Stimulated activated CD8-positive, alpha-beta memory T cell treated with anti-CD3 and anti-CD28 coated beads, Interleukin-15, amount 100 ng/mL, for 4 hours (primary cell): ENCODE data around the gene ACE2.
"Not testable (repeated sequence)": the region's sequence is repeated elsewhere in the genome, so short reads cannot be mapped to it uniquely, and the experiment has no call there.

ENCODE experiments used
- DNase-seq, 2 donors: peaks; one replicate each; pipeline ENCODE4 v3.0.0-alpha.2; 2020; ENCODE audit warnings: low read depth in 2 of 2

Gene ACE2

GRCh38 chrX:15600745-15601144, at the start of gene ACE2:
TSS of gene ACE2 (minus strand) at chrX:15600960. CDS start at chrX:15600911, 49 bp downstream.
- DNase-seq = no peak

GRCh38 chrX:15647510-15647909, 46.8 kb upstream of the ACE2 start:
- DNase-seq = not testable (repeated sequence)

DNA sequence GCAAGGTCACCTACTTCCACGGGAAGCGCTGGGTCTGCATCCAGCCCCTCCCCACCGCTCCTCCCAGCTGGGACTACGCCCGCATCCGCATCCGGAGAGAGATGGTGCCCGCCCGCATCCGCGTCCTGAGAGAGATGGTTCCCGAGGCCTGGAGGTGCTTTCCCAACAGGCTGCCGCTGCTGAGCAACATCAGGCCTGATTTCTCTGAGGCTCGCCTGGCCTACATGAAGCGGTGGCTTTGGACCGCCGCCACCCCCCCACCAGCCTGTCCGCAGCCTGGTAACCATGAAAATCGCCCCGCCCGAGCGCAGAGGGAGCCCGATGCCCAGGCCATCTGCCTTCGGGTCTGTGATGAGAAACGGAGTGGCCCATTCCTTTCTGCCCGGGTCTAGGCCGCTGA, 45.8 kb upstream of the ACE2 start:
- no peak for DNase-seq

DNA sequence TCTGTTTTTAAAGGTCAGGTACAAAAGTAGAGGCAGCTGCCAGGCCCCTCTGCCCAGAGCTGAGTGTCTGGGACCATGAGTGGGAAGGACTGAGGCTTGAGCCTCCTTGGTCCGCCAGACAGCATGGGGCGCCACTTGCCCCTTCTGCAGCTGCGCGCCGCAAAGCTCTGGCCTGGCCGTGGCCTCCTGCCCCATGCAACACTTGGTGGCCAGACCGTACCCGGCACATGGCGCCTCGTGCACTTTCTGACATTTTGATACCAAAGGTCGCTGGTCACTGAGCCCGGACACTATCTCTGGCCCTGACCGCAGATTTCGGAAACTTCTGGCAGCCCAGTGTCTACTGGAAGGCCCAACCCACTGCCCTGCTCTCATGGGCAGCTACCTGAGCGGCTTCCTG, 45.3 kb upstream of the ACE2 start:
- DNase-seq = no peak

DNA sequence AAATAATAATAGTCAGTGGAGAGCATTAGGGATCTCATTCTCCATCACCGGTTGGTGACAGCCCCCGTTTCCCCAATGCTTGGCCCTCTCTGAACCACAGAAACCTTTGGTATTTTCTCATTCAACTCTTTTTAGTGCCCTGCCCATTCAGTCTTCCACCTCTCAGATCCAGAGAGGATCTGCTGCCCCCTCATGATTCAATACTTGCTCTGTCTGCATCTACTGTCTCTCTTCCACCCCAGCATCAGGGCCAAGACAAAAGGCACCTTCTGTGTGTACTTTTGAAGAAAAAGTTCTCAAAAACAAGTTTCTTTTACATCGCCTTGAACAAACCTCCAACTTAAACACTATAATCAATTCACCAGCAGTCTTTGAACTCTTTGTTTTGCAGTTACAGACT, 44.5 kb upstream of the ACE2 start:
- no peak for DNase-seq

GRCh38 chrX:15644560-15644872, 43.8 kb upstream of the ACE2 start:
- no peak for DNase-seq

GRCh38 chrX:15643786-15644559, 43.2 kb upstream of the ACE2 start:
- DNase-seq = no peak

- no peak for DNase-seq
Observed at GRCh38 chrX:15631637-15632036, 30.9 kb upstream of the ACE2 start.

DNA sequence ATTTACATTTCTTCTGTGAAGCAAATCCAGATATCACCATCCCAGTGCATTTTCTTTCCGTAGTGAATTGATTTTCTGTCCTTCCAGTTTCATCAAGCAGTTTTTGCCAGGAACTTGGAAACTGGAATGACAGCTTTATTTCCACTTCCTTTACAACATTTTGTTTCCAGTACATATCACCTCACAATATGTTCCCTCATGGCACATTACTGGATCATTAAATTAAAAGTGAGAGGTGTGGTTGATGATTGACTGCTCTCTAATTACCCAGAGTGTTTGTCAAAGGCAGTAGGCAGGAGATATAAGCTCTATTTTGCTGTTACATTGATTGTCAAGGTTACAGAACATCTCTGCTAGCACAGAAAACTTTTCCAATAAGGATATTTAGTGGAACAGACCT, 22.3 kb upstream of the ACE2 start:
- no peak for DNase-seq

- no peak for DNase-seq
Observed at GRCh38 chrX:15619053-15619755, 18.4 kb upstream of the ACE2 start.

GRCh38 chrX:15617111-15617510, 16.4 kb upstream of the ACE2 start:
- no peak for DNase-seq

- no peak for DNase-seq
Observed at GRCh38 chrX:15616531-15616930, 15.8 kb upstream of the ACE2 start.

DNA sequence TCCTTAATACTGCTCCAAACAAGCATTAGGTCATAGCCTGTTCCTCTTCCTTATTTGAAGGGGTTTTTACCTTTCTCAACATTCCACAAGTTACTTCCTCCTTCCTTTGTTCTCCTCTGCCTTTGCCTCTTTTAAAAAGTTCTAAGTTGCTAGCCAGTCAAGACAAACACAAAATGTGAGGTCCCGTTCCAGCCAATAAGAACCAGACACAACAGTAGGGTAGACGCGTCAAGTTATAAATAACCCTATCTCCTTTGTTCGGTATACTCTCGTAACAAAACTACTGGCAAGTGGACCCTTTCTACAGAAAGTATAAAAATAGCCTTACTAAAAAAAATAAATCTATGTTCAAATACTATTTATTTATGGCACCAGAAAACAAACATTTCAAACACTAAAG, 6.3 kb upstream of the ACE2 start:
- DNase-seq = no peak

- DNase-seq = no peak
Observed at GRCh38 chrX:15606136-15606535, 5.4 kb upstream of the ACE2 start.

- no peak for DNase-seq
Observed at GRCh38 chrX:15605226-15605625, 4.5 kb upstream of the ACE2 start.

DNA sequence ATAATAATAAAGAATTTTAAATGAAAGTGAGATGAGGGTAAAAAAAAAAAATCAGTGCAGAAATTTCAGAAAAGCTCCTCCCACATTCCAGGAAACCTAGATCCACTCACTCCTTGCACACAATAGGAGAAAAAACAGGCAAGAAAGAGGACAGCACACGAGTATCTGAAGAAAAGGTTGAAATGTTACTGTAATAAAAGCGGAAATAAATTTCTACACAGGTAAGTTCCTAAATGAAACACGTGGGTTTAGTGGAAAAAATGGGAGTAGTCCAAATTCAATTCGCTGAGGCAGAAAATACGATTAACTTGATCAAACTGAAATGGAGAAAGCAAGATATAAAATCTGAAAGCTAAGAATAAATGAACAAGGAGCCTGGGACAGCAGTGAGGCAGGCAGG, 2.0 kb upstream of the ACE2 start:
- DNase-seq = no peak

DNA sequence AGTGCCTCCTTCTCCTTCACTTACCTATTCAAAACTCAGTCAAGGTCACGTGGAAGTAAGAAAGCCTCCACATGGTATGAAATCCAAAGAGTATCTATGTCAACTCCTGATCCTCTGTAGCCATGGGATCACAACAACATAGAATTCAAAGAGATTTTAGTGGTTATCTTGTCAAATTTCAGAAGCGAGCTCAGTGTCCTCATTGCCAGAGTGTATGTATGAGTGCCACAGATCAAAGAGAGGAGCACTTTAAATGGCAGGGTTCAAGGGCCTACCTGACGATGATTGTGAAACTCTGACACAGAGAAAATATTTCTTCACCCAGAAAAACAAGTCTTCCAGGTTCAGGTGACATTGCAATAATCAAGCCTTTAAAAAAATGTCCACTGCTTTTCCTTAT, 1.2 kb upstream of the ACE2 start:
- no peak for DNase-seq

GRCh38 chrX:15600049-15600448, 711 bp downstream of the ACE2 start:
- no peak for DNase-seq

DNA sequence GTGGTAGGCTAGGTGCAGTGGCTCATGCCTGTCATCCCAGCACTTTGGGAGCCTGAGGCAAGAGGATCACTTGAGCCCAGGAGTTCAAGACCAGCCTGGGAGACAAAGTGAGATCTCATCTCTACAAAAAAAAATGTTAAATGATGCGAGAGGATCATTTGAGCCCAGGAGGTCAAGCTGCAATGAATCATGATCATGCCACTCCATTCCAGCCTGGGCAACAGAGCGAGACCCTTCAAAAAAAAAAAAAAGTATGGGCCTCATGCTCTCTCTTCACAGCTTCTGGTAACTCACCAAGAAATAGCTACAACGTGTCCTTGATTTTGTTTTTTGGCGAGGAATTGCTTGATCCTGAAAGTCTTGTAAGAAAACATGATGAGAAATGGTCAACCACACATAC, 1.3 kb downstream of the ACE2 start:
- no peak for DNase-seq

DNA sequence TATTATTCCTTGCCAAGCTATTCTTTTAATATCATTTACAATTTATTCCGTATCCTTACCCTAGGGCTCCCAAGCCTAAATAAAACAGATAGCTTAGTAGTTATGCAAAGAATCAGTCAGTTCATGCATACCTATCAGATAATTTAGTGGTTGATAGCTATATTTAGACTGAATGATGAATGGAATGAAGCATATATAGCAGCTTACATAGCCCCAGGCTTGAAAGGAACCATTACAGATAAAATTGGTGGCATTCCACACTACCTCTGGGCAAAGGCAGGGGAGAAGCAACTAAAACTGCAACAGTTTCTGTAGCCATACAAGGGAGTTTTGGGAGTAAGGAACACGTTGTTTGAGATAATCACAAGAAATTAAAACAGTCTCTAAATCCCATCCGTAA, 2.7 kb downstream of the ACE2 start:
- DNase-seq = no peak

GRCh38 chrX:15594371-15594770, 6.4 kb downstream of the ACE2 start:
- DNase-seq = no peak

DNA sequence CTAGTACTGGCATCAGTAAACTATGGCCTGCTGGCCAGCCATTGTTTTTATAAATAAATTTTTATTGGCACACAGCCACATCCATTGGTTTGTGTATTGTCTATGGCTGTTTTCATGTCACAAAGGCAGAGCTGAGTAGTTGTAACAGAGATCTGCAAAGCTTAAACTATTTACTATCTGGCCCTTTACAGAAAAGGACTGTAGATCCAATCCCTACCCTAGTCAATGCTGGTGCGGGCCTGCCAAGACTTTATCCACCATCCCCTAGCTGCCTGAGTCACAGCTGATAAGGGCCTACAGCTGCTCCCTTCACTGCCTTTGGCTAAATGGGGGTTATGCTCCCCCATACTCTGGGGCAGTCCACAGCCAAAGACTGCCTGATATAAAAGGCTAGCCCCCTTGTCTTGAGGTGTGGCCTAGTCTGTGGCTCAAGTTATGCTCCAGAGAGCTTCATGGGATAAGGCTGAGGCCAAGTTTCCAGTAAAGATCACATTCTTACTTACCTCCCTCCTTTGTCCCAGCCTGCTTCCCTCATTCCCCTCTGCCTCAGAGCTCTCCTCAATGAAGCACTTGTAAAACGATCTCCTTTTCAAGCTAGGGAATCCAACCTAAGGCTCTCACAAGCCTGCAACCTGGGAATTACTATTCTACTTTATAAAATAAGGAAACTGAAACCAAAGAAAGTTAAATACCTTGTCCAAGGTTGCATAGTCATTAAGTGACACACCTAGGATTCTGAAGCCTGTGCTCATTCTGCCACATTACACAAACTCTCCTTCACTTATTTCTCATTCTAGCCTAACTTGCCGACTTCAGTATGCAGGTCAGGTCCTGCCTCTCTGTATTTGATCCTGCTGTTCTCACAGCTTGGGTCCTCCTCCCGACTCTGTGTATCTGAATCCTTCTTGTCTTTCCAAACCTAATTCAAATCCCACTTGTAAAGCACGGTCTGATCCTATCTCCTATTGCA, 20.7 kb downstream of the ACE2 start:
- no peak for DNase-seq

DNA sequence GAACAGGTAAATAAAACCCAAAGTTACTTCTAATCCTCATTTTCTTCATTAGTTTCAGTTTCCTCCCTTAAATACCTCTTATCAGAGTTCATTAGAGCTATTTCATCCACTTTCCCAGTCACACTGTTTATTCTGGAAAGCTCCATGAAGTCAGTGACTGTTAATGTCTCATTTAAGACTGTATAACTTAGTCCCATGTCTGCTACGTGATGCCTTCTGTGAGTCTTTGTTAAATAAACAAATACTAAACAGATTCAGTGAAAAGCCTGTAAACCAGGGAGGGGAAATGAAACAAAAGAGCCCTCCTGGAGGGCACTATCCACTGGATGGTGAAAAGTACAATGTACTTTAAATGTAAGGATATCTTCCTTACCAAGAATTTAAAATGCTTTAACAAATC, 24.7 kb downstream of the ACE2 start:
- no peak for DNase-seq
